Dedifferentiated amniotic fluid mesenchymal stem cell (primary cell): ENCODE data around the gene CRX.
"Not testable (repeated sequence)": the region's sequence is repeated elsewhere in the genome, so short reads cannot be mapped to it uniquely, and the experiment has no call there.

Experiments used
- DNase-seq: peaks from one replicate; pipeline ENCODE4 v3.0.0-alpha.2; 2016; ENCODE audit errors: extremely low spot score

CRX gene

GRCh38 chr19:47859838-47860237 lies 38.1 kb downstream of the CRX start:
- DNase-seq = not testable (repeated sequence)

DNA sequence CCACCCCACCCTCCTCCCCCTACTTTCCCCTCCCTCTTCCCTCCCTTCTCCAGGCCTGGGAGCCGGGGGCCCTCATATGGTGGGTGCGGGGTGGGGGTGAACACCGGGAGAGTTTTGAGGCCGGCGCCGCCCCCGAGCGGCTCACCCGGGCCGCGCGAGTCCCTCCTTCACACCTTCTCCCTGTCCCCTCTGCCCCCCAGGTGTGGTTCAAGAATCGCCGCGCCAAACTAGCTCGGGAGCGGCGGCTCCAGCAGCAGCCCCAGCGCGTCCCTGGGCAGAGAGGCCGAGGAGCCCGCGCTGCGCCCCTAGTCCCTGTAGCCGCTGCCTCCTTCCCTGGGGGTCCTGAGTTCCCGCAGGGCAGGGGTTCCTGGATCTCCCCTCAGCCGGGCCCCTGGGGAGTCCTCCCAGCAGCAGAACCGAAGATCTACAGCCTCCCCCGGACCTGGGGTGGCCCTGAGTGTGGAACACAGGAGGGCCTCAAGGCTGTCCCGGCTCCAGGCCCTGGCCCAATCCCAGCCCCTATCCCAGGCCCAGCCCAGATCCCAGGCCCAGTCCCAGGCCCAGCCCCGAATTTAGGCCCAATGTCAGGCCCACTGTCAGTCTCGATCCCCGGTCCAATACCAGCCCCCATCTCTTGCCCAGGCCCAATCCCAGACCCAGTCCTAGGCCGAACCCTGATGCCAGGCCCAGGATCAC lies 39.0 kb downstream of the CRX start:
- no peak for DNase-seq

DNA sequence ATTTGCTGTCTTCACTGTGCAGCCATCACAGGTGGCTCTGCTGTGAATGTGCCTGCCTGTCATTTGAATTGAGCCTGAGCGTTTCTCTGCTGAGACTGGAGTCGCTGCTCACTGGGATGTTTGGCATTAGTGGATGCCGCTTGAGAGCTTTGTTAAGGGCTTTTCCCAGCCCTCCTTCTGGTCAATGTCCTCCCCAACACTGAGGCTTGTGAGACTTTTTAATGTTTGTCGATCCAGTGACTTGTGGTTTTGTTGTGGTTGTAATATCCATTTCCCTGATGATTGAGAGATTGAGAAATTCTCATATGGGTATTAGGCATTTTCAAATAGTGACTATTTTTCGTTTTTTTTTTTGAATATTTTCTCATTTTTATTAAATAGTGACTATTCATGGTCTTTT lies 39.9 kb downstream of the CRX start:
- DNase-seq = no peak

DNA sequence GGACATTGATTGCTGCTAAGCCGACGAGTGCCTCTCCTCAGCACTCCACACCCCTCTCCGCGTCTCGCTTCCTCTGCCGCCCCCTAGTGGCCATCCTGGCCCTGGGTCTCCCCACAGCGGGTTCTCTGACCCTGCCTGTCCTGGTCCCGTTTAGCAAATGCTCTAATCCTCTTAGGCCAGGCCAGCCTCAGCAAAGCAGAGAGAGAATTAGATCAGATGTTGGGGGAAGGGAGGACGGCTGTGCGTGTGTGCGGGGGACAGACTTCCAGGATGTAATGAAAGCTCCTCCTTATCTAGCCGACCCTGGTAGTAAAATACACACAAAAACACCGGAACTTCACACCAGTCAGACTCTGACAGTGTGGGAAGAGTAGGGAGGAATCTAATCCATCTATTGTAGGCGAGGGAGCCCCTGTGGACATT lies 41.8 kb downstream of the CRX start:
- peak; percentile 69 for DNase-seq

DNA sequence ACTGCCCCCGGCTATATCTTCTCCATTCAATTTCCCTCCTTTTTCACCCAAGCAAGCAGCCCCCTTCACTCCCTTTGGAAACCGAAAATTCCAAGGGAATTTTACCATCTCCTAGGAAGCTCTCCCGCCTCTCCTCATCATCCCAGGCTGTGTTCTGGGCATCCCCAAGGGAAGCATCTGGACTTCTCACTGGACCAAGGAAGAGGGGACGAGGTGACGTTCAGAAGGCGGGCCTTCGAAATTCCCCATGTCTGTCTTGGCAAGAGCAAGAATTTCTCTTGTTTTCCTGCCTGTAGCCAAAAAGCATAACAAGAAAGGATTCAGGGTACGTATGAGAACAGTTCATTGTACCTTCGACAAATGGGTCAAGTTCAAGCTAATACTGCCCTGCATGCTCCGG lies 43.4 kb downstream of the CRX start:
- DNase-seq = no peak

- no peak for DNase-seq
These were observed 57.2 kb downstream of the CRX start for GRCh38 chr19:47878906-47879305.

DNA sequence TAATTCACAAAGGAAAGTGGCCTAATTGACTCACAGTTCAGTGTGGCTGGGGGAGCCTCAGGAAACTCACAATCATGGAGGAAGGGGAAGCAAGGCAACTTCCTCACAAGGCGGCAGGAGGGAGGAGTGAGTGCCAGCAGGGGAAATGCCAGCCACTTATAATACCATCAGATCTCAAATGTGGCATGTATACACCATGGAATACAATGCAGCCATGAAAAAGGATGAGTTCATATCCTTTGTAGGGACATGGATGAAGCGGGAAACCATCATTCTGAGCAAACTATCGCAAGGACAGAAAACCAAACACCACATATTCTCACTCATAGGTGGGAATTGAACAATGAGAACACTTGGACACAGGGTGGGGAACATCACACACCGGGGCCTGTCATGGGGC lies 57.6 kb downstream of the CRX start:
- DNase-seq = not testable (repeated sequence)

DNA sequence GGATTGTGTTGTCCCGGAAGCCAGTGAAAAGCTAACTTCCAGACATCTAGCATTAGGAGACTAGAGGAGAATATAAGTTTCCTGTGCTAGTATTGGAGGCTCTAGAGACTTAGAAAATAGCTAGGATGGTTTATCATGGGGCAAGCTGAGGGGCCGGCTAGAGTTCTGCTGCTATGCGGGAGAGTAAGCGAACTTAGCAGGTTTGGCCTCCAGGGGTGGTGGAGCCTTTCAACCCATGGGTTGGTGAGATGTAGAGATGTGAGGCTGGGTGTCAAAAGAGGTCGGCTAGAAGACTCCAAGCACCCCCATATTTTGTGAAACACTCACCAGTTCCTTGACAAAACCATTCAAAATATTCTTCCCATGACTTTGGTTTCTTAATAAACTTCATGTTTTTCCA lies 60.0 kb downstream of the CRX start:
- DNase-seq = no peak

GRCh38 chr19:47882890-47883289 lies 61.2 kb downstream of the CRX start:
- no peak for DNase-seq

GRCh38 chr19:47885067-47885463 lies 63.3 kb downstream of the CRX start:
- DNase-seq = no peak

DNA sequence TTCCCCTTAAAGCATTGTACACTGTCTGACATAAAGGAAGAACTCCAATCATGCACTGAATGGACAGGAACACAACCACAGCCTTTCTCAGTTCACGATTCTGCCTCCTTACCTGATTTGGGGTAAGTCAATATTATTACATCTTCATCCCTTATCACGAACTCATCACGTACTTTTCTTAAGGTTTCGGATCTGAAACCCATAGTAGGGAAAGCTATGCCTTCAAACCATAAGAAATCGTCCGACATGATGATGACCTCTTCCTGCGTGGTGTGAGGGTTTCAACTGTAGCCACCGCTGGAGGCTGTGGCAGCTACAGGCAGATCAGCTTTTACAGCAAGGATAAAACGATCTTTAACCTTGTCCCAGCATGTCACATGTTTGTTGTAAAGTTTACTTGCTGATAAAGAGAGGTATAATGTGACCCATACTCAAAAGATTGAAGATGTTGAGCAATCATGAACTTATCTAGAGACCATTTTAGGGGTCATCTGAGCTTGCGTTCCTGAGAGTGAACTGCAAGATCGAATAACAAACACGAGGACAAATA lies 64.3 kb downstream of the CRX start, which contains the start of gene SULT2A1:
SULT2A1 (minus strand) TSS at position 306 of the 550 bp plus-strand sequence; CDS start at position 248, 58 bp downstream.
- DNase-seq = no peak

GRCh38 chr19:47890865-47891621 lies 69.3 kb downstream of the CRX start:
- DNase-seq = no peak

- DNase-seq = no peak
These were observed 69.8 kb downstream of the CRX start for GRCh38 chr19:47891622-47891922.

- no peak for DNase-seq
These were observed 70.4 kb downstream of the CRX start for GRCh38 chr19:47891923-47892666.
